Prostate gland (tissue), 2 donors: Measurements from ENCODE around the gene AVEN. TPM values are rescaled to one million over a fixed set of nuclear protein-coding genes. Genes with fewer than 3 reads are reported as not detected.

Experiments
- DNase-seq: peaks from one replicate; pipeline ENCODE4 v3.0.0-alpha.2; 2019; ENCODE audit warnings: low spot score
- H3K27ac ChIP-seq, 2 donors: fragments of 200-600 bp; sonication (generic); 2 replicates each; pipeline ENCODE4 v1.5.1; 2017 to 2019
- H3K27me3 ChIP-seq: fragments of 200-600 bp; sonication (generic); replicated peaks from 2 replicates; pipeline ENCODE4 v1.5.1; 2019; ENCODE audit not compliant: insufficient read depth
- H3K36me3 ChIP-seq, 2 donors: fragments of 200-600 bp; sonication (generic); 1 replicate in 1 of 2; 2 replicates in 1 of 2; pipeline versions ENCODE4 v1.5.1 to v1.8.1; 2017 to 2019
- H3K4me1 ChIP-seq: fragments of 200-600 bp; sonication (generic); replicated peaks from 2 replicates; pipeline ENCODE4 v1.5.1; 2019
- H3K4me3 ChIP-seq, 2 donors: fragments of 200-600 bp; sonication (generic); 2 replicates each; pipeline ENCODE4 v1.5.1; 2017 to 2019
- H3K9me3 ChIP-seq: fragments of 200-600 bp; sonication (generic); 2 replicates; pipeline ENCODE4 v1.5.1; 2017
- POLR2A ChIP-seq: fragments of 450-650 bp; IDR thresholded peaks from one replicate; pipeline ENCODE4 v1.6.1; 2016; ENCODE audit warnings: antibody characterized with exemption, mild to moderate bottlenecking
- POLR2AphosphoS5 ChIP-seq: sonication (generic); formaldehyde crosslinking; IDR thresholded peaks from one replicate; pipeline ENCODE4 v1.6.1; 2017; ENCODE audit warnings: antibody characterized with exemption
- whole genome bisulfite sequencing: methylation state at CpG from one replicate; pipeline ENCODE4 v1.1.5; 2018; 5-methylcytosine and 5-hydroxymethylcytosine counted together
- intact Hi-C: fragments of 100-400 bp; cut with DNase I; formaldehyde crosslinking; loops from one replicate; pipeline ENCODE4 v1.14.2; 2022
- total RNA-seq, 2 donors: library from RNA; depleted of rRNA; stranded (reverse); fragments of >200 nt; gene quantifications; one replicate each; pipeline ENCODE4 v1.1.0, GENCODE V29; 2016
- TF ChIP-seq, protein P1 (sequence below), 4 experiments: fragments of 200-600 bp in 2 of 4; fragments of 450-650 bp in 2 of 4; sonication (generic) in 2 of 4; IDR thresholded peaks; 1 replicate in 3 of 4; 2 replicates in 1 of 4; pipeline ENCODE4 v1.5.1; 2016 to 2019; ENCODE audit warnings: antibody characterized with exemption in 4 of 4, mild to moderate bottlenecking in 2 of 4, moderate library complexity in 2 of 4

AVEN gene
- total RNA-seq, 2 donors from 2014 or later, result 11.9 to 21.6 TPM

DNA sequence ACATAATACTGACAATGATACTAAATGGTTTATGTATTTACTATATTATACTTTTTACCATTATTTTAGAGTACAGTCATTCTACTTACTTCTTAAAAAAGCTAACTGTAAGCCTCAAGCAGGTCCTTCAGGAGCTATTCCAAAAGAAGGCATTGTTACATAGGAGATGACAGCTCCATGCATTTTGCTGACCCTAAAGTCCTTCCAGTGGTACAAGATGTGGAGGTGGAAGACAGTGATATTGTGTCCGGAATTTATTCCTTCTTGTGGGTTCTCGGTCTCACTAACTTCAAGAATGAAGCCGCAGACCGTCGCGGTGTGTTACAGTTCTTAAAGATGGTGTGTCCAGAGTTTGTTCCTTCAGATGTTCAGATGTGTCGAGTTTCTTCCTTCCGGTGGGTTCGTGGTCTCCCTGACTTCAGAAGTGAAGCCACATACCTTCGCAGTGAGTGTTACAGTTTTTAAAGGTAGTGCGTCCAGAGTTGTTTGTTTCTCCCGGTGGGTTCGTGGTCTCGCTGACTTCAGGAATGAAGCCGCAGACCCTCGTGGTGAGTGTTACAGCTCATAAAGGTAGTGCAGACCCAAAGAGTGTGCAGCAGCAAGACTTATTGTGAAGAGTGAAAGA lies 20.9 kb downstream of the AVEN start:
- Histone ChIP-seq H3K27me3 (no peaks in the 10 kb centered on the region), H3K27ac (no peak overlapping the region), H3K4me3 (no peak overlapping the region), H3K36me3 (no peaks in the 10 kb centered on the region), H3K9me3 (no peaks in the 10 kb centered on the region), H3K4me1 (no peaks in the 10 kb centered on the region)
- DNase-seq, result no peak
- 97% methylated on average over 16 of the region's 16 CpGs for WGBS
- intact Hi-C loops, result no loop called here
- TF ChIP-seq POLR2AphosphoS5, result no peak
- no peak for TF ChIP-seq POLR2A
- TF ChIP-seq, protein P1, sequence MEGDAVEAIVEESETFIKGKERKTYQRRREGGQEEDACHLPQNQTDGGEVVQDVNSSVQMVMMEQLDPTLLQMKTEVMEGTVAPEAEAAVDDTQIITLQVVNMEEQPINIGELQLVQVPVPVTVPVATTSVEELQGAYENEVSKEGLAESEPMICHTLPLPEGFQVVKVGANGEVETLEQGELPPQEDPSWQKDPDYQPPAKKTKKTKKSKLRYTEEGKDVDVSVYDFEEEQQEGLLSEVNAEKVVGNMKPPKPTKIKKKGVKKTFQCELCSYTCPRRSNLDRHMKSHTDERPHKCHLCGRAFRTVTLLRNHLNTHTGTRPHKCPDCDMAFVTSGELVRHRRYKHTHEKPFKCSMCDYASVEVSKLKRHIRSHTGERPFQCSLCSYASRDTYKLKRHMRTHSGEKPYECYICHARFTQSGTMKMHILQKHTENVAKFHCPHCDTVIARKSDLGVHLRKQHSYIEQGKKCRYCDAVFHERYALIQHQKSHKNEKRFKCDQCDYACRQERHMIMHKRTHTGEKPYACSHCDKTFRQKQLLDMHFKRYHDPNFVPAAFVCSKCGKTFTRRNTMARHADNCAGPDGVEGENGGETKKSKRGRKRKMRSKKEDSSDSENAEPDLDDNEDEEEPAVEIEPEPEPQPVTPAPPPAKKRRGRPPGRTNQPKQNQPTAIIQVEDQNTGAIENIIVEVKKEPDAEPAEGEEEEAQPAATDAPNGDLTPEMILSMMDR (IDR thresholded peaks at IDR 0.05), result no peak

DNA sequence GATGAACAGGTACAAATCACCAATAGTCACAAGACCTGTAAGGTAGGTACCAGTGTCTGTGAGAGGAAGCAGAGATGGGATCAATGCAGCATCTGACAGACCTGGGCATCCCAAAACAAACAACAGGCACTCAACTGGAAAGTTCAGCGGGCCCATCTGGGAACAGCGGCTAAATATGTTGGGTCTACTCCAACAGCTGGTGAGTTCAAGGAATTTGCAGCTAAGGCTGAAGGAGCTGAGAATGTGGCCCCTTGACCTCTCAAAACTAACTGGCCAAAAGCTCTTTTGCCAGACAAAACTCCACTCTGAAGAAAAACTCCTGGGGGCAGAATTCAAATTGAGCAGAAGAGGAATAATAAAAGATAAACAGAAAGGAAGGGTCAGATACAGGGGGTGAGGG lies 24.4 kb downstream of the AVEN start:
- no peak for TF ChIP-seq POLR2AphosphoS5
- TF ChIP-seq POLR2A, result no peak
- TF ChIP-seq, protein P1 (IDR thresholded peaks at IDR 0.05), result no peak
- no peak for DNase-seq
- H3K4me1 ChIP-seq, result no peaks in the 10 kb centered on the region
- intact Hi-C loops, result no loop called here
- no peak overlapping the region for H3K4me3 ChIP-seq
- H3K27ac ChIP-seq, result no peak overlapping the region
- H3K36me3 ChIP-seq, result no peaks in the 10 kb centered on the region
- WGBS, result 95% methylated on average over 2 of the region's 2 CpGs
- H3K9me3 ChIP-seq, result no peaks in the 10 kb centered on the region
- H3K27me3 ChIP-seq, result no peaks in the 10 kb centered on the region

DNA sequence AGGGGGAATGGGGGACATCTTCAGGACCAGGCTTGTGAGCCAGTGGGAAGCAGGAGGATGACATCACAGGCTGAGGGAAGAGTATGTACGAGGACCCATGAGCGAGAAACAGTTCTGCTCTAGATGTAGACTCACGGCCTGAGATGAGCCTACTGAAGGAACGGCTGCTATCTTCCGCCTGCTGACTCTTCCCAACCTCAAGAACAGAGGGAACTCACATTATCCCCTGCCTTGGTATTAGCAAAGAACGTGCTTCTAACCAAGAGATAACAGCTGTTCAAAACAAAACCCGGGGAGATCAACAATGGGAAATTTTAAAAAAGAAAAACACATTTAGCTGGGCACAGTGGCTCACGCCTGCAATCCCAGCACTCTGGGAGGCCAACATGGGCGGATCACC lies 25.3 kb downstream of the AVEN start:
- no peak for DNase-seq
- intact Hi-C loops, result no loop called here
- TF ChIP-seq, protein P1 (IDR thresholded peaks at IDR 0.05), result no peak
- TF ChIP-seq POLR2A (no peak), POLR2AphosphoS5 (no peak)

DNA sequence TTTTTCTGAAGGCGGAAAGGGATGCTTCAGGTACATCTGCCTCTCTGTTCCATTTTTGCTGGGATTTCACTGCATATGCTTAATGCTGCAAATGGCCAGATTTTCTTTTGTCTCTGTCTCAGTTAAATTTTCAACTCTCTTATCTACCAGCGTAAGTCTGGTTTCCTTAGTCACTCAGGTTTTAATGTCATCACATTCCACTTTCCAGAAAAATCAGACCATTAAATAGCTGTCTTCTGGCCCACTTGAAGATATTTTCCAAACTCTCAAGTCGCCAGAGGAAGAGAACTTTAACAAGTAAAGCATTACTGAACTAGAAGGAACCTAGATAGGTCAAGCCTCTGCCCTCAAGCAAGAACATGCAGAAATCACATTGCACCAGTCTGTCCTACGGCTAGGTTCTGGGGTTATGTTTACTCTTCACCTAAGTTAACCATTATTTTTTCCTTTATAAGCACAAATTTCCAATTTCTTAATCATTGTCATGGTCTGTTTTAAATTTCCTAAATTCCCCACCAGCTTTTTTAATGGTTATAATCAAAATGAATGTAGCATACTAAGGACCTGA lies 26.5 kb downstream of the AVEN start:
- WGBS, result 79% methylated on average over 4 of the region's 4 CpGs

More for the DNA sequence above, 25.3 kb downstream of the AVEN start:
- no peak overlapping the region for H3K27ac ChIP-seq
- 97% methylated on average over 9 of the region's 9 CpGs for WGBS
- no peaks in the 10 kb centered on the region for H3K4me1 ChIP-seq
- no peaks in the 10 kb centered on the region for H3K36me3 ChIP-seq
- no peaks in the 10 kb centered on the region for H3K9me3 ChIP-seq
- H3K27me3 ChIP-seq, result no peaks in the 10 kb centered on the region
- no peak overlapping the region for H3K4me3 ChIP-seq

More for the DNA sequence above, 26.5 kb downstream of the AVEN start:
- Histone ChIP-seq H3K27me3 (no peaks in the 10 kb centered on the region), H3K36me3 (no peaks in the 10 kb centered on the region), H3K4me1 (no peaks in the 10 kb centered on the region), H3K27ac (no peak overlapping the region), H3K4me3 (no peak overlapping the region), H3K9me3 (no peaks in the 10 kb centered on the region)
- TF ChIP-seq POLR2A, result no peak
- TF ChIP-seq POLR2AphosphoS5, result no peak
- TF ChIP-seq, protein P1 (IDR thresholded peaks at IDR 0.05), result no peak
- intact Hi-C loops, result no loop called here
- DNase-seq, result no peak
